Esophagus muscularis mucosa (tissue), 3 donors: ENCODE data around the gene BEX5.

ENCODE experiments used
- CTCF ChIP-seq, 3 experiments: fragments of 200-600 bp in 2 of 3; fragments of 450-650 bp in 1 of 3; sonication (generic) in 2 of 3; IDR thresholded peaks; one replicate each; pipeline ENCODE4 v1.5.1; 2017 to 2019; ENCODE audit warnings: antibody characterized with exemption in 3 of 3, mild to moderate bottlenecking in 2 of 3, moderate library complexity in 1 of 3
- POLR2AphosphoS5 ChIP-seq, 2 donors: sonication (generic); formaldehyde crosslinking; IDR thresholded peaks; one replicate each; pipeline ENCODE4 v1.6.1; 2017; ENCODE audit warnings: antibody characterized with exemption in 2 of 2

DNA sequence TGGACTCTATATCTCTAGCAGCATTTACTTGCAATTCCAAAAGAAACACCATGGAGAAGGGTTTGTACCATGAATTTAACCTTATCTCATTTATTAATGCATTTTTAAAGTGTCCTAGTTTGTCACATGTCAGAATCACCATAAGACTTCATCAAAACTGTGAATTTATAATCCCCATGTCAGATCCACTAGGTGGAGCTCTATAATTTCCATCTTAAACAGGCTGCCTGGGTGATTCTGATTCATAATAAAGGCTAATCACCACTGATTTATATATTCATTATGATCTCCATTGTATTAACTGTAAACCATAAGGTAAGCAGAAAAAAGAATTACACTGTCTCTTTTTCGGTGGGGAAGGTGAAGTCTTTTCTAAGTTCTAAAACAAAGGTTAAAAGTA, 26.3 kb downstream of the BEX5 start:
- TF ChIP-seq POLR2AphosphoS5 (IDR thresholded peaks at IDR 0.05) (no peak), CTCF (IDR thresholded peaks at IDR 0.05) (peak; percentile 19 to 21 (median 20))
